ENCODE results near the gene ZSCAN12.

DNA sequence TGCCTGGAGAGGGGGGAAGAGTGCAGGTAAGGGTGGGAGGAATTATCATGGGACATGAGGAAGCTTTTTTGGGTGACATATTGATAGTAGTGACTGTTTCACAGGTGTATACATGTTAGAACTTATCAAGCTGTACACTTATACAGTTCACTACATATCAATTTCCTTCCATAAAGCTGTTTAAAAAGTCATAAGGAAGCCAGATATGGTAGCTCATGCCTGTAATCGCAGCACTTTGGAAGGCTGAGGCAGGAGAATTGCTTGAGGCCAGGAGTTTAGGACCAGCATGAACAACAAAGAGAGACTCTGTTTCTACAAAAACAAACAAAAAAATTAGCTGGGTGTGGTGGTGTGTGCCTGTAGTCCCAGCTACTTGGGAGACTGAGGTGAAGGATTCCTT, 21.7 kb downstream of the ZSCAN12 start:
- TF ChIP-seq TCF7L2 (IDR thresholded peaks at IDR 0.05; ENCODE audit: borderline replicate concordance, extremely low read depth, insufficient read depth, insufficient read length) (no peak), EZH2 (IDR thresholded peaks at IDR 0.05) (no peak), POLR2A (IDR thresholded peaks at IDR 0.05; ENCODE audit: borderline replicate concordance, extremely low read depth, insufficient read depth, insufficient read length) (no peak), SP1 (IDR thresholded peaks at IDR 0.05; ENCODE audit: low read depth) (no peak), CEBPB (IDR thresholded peaks at IDR 0.05; ENCODE audit: low read depth) (no peak)
- TF ChIP-seq, protein P1, sequence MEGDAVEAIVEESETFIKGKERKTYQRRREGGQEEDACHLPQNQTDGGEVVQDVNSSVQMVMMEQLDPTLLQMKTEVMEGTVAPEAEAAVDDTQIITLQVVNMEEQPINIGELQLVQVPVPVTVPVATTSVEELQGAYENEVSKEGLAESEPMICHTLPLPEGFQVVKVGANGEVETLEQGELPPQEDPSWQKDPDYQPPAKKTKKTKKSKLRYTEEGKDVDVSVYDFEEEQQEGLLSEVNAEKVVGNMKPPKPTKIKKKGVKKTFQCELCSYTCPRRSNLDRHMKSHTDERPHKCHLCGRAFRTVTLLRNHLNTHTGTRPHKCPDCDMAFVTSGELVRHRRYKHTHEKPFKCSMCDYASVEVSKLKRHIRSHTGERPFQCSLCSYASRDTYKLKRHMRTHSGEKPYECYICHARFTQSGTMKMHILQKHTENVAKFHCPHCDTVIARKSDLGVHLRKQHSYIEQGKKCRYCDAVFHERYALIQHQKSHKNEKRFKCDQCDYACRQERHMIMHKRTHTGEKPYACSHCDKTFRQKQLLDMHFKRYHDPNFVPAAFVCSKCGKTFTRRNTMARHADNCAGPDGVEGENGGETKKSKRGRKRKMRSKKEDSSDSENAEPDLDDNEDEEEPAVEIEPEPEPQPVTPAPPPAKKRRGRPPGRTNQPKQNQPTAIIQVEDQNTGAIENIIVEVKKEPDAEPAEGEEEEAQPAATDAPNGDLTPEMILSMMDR (IDR thresholded peaks at IDR 0.05 in 2 of 3, conservative IDR thresholded peaks at IDR 0.05 in 1 of 3; ENCODE audit: borderline replicate concordance in 1 of 3, insufficient read depth in 1 of 3, low read depth in 2 of 3, low read length in 2 of 3), result no peak
